Left cardiac atrium (tissue), 4 donors: ENCODE measurements around the gene PROK1. TPM values are rescaled to one million over a fixed set of nuclear protein-coding genes. Genes with fewer than 3 reads are reported as not detected.
A peak's percentile ranks its signal among the peaks of the same experiment; 100 is the strongest.
"Not testable (repeated sequence)": the region's sequence is repeated elsewhere in the genome, so short reads cannot be mapped to it uniquely, and the experiment has no call there.

Experiments
- ATAC-seq, 2 donors: fragments of 200-7000 bp; cut with Tn5 transposase; one replicate each; pipeline ENCODE4 v1.9.1; 2020; ENCODE audit warnings: mild to moderate bottlenecking in 2 of 2, moderate library complexity in 2 of 2
- DNase-seq: peaks from one replicate; pipeline ENCODE4 v3.0.0-alpha.2; 2020
- intact Hi-C, 2 donors: fragments of 100-400 bp; cut with DNase I; formaldehyde crosslinking; loops; one replicate each; pipeline versions ENCODE4 v1.14.1 to v1.15.1; 2022 to 2023
- long read RNA-seq: library from polyadenylated mRNA; unstranded; transcript quantifications from one replicate; pipeline ENCODE4 v2.0.0, GENCODE V29; 2021
- total RNA-seq, 2 donors: library from RNA; stranded (reverse); fragmentation: NEBNext Ultra II Directional; extraction: Animal tissue kit (Norgen Biotek cat#: 25700); gene quantifications; one replicate each; pipeline ENCODE4 v1.2.1, GENCODE V29; 2021
- donor health status: DM: no; HTN: yes; CAD: no.
- donor health status: DM: no; HTN: yes; CAD: no; lungs with severe emphysema.
- donor health status: DM: yes; HTN: yes; CAD: no.
- donor health status: Dilated cardiomyopathy.

Gene PROK1, protein sequence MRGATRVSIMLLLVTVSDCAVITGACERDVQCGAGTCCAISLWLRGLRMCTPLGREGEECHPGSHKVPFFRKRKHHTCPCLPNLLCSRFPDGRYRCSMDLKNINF
- total RNA-seq, result under 1 TPM; 0.18 to 0.60 TPM
- long read RNA-seq, result 0 reads

DNA sequence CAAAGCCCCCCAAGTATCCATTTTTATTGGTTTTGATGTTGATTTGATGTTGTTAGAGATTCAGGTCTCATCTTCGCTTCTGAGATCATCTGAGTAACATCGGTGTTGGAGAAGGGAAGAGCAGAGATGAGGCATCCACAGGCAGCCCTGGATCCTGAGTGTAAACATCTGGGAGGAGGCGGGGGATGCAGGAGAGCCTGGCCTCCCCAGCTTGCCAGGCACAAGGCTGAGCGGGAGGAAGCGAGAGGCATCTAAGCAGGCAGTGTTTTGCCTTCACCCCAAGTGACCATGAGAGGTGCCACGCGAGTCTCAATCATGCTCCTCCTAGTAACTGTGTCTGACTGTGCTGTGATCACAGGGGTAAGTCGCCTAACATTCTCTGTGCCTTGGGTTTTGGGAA, at the start of gene PROK1:
PROK1 (plus strand) TSS at position 221 of the 400 bp plus-strand sequence; CDS start at position 289, 68 bp downstream.
- no peak for DNase-seq
- intact Hi-C loops, result no loop called here
- ATAC-seq, result no peak

DNA sequence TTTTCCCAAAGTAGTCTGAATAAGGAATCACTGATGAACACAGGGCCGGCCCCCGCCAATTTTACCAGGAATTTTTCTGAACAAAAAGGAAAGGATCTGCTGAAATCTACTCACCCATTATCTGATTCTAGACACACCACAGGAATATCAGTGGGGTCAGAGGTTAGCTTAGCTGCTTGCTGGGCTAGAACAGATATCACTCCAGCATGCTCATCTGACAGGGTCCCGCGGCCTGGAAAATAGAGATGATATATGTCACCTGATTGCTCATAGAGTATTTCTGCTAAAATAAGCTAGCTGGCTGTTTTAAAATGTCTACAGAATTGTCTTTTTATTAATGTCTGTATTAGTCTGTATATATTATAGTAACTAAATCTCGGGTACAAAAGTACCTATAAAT, 47.1 kb upstream of the PROK1 start:
- DNase-seq (no peak), ATAC-seq (no peak)
- intact Hi-C loops, result no loop called here

DNA sequence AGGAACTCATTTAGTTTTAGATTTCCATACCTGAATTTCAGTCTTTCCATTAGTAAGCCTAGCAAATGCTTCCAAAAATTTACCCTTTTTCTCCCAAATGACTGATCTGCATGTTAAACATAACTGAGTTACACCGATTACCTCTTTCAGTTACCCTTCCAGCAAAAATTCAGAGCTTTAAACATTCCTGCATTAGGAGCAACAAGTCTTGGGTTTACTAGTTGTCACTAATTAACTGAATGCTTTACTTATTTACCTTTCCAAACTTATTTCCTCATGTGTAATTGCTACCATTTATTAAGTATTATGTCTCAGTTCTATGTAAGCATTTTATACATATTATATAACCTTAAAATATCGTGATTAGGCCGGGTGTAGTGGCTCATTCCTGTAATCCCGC, 46.5 kb upstream of the PROK1 start:
- DNase-seq, result no peak
- intact Hi-C loops, result no loop called here
- no peak for ATAC-seq

DNA sequence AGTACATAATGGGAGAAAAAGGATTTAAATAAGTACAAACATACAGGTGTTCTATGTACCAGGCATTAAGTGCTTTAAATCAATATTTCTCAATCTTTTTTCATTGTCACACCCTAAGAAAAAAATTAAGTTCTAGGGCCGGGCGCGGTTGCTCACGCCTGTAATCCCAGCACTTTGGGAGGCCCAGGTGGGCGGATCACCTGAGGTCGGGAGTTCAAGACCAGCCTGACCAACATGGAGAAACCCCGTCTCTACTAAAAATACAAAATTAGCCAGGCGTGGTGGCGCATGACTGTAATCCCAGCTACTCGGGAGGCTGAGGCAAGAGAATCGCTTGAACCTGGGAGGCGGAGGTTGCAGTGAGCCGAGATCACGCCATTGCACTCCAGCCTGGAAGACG, 44.5 kb upstream of the PROK1 start:
- not testable (repeated sequence) for DNase-seq, ATAC-seq
- intact Hi-C loops, result loop anchor here in 1 of 2 donors (2.0 to 5.0 kb wide), 2 partner anchors 68 to 199 kb away; partner anchors contain the start of gene RBM15

DNA sequence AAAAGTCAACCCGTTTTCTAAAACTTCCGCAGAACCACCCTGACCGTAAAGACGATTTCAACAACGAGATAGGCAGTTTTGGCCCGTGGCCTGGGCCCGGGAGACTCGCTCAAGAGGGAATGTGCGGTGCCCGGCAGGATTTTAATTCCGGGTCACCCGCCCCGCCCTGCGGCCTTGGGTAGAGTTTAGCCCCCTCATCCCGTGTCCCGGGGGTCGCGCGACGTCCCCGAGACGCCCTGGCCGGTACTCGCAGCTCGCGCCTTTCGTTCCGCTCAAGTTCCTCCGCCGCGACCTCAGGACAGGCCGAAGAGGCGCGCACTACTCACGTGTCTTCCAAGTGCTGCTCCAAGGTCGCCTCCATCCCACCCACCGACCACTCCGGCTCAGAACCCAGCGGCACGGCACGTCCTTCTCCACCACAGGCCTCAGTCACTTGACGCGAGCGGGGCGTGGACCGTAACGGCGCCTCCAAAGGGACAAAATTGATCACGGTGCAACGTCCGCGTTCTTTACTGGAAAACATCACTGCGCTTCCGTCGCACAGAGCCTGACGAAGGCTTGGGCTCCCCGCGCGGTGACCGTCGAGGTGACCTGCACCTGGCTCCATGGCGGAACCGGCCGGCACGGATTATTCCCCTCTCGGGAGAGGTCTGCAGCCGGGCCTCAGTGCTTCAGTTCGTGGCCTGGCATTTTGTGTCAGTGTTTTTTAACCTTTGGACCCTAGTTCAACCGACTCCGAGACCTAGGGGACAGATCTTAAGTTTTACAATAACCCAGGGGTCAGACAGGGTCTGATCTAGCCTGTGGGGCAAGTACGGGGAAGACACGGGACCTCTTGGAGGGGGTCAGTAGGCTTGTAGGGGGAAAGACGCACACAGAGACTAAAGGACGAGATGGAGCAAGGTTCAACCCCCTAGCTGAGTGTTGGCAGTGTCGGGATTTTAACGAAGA, 43.4 kb upstream of the PROK1 start, which contains the start of gene LAMTOR5:
LAMTOR5 (minus strand) TSS at position 435 of the 951 bp plus-strand sequence; CDS start at position 361, 74 bp downstream.
- DNase-seq, result peak; percentile 94
- ATAC-seq, result peak; percentile 96 to 97
- intact Hi-C loops, result loop anchor here in 1 of 2 donors (2.0 to 5.0 kb wide), 2 partner anchors 69 to 200 kb away; partner anchors contain the start of gene RBM15

DNA sequence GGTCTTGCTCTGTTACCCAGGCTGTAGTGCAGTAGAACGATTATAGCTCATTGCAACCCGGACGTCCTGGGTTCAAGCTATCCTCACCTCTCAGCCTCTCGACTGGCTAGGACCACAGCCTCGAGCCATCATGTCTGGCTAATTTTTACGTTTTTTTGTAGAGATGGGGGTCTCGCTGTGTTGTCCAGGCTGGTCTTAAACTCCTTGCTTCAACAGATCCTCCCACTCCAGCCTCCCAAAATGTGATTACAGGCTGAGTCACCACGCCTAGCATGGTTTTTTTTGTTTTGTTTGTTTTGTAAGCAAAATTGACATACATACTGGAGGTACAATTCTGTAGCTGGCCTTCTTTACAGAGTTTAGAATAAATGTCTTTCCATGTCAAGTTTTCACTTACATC, 42.5 kb upstream of the PROK1 start:
- intact Hi-C loops, result loop anchor here in 1 of 2 donors (5.0 kb wide), 1 partner anchor 201 kb away; no protein-coding TSS in a partner anchor
- ATAC-seq, result no peak
- no peak for DNase-seq

DNA sequence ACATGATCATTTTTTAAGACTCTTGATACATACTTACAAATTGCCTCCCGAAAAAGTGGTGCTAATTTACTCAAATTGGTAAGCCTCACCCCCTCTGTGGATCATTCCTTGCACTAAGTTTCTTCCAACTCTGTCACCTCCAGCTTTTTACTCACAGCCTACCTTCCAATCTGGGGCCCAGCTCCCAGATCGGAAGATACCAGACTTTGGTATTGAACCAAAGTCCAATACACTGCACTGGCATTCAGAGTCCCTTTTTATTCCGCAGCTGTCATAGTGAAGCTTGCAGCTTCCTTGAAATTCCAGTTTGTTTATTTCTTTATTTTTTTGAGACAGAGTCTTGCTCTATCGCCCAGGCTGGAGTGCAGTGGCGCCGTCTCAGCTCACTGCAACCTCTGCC, 41.6 kb upstream of the PROK1 start:
- ATAC-seq (no peak), DNase-seq (no peak)
- intact Hi-C loops, result loop anchor here in 1 of 2 donors (5.0 kb wide), 1 partner anchor 202 kb away; no protein-coding TSS in a partner anchor

DNA sequence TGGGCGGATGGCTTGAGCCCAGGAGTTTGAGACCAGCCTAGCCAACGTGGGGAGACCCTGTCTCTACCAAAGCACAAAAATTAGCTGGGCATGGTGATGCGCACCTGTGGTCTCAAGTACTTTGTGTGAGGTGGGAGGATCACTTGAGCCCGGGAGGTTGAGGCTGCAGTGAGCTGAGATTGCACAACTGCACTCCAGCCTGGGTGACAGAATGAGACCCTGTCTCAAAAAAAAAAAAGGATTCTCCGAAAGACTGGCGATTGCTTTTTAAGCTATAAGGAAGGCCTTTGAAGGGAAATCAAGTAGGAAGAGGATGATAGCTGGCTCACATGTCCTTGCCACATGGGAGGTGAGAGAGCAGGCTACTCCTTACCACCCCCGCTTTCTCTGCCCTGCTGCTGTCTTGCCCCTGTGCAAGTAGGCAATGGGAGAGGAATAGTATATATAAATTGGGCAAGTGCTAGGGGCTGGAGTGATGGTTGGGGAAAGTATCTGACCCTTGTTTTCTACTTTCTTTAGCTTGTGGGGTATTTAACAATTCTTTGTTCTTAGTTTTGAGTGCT, 39.7 kb upstream of the PROK1 start:
- no peak for ATAC-seq

DNA sequence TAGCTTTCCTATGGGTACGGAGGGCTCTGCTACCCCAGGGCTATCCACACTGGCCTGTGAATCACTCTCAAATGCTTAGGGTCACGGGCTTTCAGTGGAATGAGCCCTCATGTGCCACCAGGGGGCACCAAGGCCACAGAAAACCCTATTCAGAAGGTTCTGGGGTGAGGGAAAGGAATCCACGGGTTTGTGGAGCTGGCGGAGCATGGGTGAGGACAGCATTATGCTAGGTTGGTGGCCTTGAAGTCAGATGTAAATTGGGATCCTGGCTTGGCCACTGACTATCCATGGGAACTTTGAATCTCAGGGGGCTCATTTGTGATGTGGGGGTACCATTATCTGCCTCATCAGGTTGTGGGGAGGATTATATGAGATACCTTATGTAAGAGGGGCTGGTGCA, 38.4 kb upstream of the PROK1 start:
- ATAC-seq, result peak; percentile 66 to 85
- DNase-seq, result peak; percentile 86
- intact Hi-C loops, result loop anchor here (1.0 to 2.0 kb wide), 2 partner anchors 48 kb away; no protein-coding TSS in a partner anchor

More for the DNA sequence above, 39.7 kb upstream of the PROK1 start:
- no peak for DNase-seq
- intact Hi-C loops, result no loop called here

DNA sequence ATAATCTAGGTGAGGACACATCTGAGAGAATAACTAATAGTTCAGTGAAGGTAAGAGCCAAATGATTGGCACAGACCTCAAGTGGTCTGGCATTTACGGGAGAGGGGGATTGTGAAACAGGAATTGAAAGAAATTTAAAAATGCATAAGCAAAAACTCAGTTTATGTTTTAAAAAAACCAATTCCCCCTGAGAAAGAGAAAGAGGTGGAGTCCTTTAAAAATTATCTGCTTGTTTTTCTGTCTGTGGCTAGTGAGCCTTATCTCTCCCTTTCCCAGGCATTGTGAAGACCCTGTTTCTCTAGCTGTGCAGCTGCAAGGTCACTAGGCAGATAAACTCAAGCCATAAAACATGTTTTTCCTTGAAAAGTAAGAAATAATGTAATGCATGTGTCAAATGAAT, 37.9 kb upstream of the PROK1 start:
- intact Hi-C loops, result loop anchor here in 1 of 2 donors (2.0 kb wide), 1 partner anchor 48 kb away; no protein-coding TSS in a partner anchor
- peak in 1 of 2 donors; percentile 6 for ATAC-seq
- not testable (repeated sequence) for DNase-seq

DNA sequence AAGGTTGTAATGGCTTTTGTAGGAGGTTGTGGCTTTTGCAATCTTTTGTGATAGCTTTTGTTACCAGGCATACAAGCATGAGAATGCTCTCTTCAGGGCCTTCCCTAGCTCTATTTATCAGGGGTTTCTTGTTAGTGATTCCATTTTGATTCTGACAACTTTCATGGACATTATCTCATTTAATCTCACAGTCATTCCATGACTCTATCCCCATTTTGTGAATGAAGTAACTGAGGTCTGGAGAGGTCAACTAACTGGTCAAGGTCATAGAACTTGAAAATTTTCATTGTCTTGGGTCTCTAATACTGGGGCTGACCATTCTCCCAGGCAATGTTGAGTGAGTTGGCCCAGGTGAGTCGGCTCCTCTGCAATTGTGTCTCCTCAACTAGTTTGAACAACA, 32.2 kb upstream of the PROK1 start:
- no peak for DNase-seq
- intact Hi-C loops, result no loop called here
- no peak for ATAC-seq

DNA sequence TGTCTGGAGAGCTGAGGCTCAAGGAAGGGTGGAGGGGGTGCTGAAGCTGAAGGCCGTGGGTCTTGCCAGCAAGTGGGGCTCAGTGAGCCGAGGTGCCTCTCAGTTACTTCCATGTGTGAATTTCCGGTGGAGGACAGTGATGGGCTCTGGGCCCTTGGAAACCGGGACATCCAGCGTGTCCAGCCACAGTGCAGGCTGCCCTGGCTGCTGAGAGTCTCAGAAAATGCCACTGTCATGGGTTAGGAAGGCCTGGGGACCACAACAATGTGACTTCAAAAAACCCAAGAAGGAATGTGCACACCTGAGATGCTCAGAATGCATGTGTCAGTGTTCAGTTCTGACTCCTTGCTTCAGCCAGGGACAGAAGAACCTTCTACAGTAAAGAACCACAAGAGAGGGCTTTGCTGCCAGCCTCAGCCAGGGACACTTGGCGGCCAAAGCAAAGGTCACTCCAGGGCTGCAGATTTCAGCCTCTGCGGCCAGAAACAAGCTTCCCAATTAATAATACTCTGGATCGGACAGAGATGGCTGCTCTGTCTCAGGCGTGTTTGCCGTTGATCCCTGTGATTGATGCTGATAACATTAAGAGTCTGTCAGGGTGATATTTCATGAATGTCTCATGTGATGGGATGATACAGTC, 30.8 kb upstream of the PROK1 start:
- intact Hi-C loops, result no loop called here
- DNase-seq (no peak), ATAC-seq (no peak)

DNA sequence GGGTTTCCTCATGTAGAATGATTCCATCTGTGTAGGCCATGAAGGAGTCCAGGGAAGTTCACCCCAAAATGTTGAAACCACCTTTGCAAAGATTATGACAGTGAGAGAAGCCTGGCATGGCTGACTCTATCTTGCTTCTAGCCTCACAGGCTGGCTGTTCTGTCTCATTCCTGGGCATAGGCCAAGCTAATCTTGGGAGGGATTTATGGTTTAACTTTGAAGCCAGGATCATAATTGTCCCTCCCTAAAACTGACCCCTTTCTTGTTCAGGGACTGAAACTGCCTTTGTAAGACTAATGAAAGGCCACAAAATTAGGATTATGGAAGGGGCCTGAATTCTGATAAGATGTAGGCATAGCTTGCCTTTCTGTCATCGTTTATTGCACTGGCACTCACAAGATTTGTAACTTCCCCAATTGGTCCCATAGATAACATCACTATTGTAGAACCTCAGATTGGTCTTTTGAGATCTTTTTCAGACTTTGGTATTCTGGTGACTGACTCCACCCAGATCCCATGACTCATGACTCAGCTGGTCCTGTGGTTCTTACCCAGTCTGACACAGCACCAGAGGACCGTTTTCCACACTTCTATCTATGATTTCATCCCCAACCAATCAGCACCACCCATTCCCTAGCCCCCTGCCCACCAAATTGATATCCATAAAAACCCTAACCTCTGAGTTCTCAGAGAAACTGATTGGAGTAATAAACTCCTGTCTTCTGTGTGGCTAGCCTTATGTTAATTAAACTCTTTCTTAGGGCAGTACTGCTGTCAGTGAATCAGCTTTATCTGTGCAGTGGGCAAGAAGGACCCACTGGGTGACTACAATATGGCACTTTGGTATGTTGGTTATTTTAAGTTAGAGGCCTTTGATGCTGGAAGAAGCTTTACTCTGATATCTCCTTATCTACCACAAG, 29.8 kb upstream of the PROK1 start:
- peak in 1 of 2 donors; percentile 49 for ATAC-seq
- peak; percentile 42 for DNase-seq
- intact Hi-C loops, result no loop called here

DNA sequence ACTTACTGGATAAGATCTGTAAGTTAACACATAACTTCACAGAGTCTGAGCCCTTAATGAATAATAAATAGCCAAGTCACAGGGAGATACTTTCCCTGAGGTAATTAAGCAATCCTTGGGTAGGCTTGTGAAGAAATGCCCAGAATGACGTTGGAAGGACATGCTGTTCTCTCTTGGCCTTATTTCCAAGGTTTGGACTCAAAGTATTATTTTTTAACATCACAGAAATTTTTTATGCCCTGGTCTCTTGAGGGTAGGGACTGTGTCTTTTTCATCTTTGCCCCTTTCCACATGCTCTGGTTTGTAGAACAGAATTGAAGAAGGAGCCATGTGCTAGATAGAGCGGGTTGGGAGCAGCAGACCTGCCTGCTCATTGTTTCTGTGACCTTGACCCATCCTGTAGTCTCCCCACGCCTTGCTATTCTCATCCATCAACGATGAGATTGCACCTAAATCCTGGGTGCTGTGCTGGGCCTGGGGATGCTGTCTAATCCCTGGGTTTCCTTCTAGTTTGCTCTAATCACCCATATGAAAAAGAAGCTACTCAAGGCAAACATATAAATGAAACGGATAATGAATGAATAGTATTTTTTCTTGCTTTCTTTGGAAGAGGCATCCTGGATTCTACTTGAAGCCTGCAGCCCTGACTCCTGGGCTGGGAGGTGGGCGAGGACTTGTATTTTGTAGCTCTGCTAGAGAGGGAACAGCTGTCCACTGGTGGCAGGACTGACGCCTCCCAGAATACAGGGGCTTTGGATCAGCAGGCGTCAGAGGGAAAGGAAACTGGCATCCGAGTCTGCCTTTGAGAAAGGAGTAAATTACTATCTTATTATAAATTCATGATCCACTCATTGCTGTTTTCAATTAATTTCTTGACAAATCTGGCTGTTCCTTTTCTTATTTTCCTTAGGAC, 26.0 kb upstream of the PROK1 start:
- DNase-seq, result no peak
- intact Hi-C loops, result no loop called here
- peak; percentile 48 to 79 for ATAC-seq

DNA sequence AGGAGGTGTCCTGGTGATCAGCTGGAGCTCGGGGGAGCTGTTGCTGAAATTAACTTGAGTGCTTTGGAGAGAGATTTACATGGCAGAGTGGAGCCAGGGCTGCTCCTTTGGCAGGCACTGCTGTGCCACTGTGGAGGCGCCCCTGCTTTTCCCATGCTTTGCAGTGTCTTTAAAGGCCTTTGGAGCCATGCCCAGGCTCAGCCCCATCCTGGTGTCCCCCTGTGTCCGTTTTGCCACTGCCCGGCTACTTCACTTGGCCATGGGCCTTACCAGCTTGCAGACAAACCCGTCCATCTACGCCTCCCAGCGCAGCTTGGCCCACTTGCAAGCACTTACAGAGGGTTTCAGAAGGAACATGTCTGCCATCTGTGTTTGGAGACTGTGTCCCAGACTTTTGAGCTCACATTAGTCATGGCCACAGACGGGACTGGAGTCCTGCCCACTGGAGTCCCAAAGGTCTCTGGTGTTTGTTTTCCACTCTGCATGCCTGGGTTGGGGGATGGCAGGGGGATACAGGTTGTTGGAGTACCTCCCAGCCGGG, 25.3 kb upstream of the PROK1 start:
- ATAC-seq (peak; percentile 58 to 84), DNase-seq (peak; percentile 68)
- intact Hi-C loops, result no loop called here

DNA sequence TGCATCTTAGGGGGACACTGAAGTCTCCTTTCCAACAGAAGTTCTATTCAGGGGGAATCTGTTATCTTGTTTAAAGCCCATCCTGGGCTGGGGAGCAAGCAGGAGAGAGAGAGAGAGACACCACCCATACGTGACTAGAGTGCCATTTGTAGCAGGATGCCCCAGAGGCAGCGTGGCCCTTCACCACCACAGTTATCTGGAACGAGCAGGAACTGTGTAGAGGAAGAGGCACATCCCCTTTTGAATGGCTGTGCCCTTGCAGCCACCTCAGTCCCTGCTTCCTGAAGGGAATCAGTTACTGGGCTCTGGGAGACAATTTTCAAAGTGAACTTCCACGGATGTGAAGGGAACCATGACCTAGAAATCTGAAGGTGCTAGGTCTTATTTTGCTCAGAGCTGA, 24.1 kb upstream of the PROK1 start:
- intact Hi-C loops, result no loop called here
- no peak for ATAC-seq

DNA sequence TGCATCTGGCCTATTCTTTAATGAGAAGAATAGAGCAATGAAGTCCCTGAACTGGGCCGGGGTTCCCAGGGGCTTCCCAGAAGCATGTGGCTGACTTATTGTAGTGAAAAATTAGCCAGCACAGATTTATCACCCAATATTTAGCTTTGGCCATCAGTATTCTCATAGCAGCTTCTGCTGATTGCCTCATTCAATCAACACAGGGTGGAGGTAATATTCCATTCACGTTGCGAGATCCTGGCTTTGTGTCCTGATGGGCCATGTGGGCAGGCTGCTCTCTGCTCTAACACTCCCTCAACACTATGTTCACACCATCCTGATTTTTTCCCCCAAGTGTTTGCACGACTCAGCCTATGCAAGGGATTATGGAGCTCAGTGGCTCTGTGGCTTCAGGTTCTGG, 22.0 kb upstream of the PROK1 start:
- ATAC-seq (no peak), DNase-seq (no peak)
- intact Hi-C loops, result no loop called here

More for the DNA sequence above, 24.1 kb upstream of the PROK1 start:
- DNase-seq, result no peak
